WTC11 (cell line): Measurements from ENCODE around the gene RPH3AL. TPM values are rescaled to one million over a fixed set of nuclear protein-coding genes. Genes with fewer than 3 reads are reported as not detected.

Source experiments
- ATAC-seq: fragments of 200-7000 bp; cut with Tn5 transposase; 2 replicates; pipeline ENCODE4 v1.10.0; 2021; ENCODE audit warnings: mild to moderate bottlenecking, moderate library complexity
- CTCF ChIA-PET: fragments of 300-600 bp; sonication (Branson Sonifier 250); formaldehyde crosslinking; loops from one replicate; lab custom pipeline; 2021; ENCODE audit warnings: antibody characterized with exemption; lab: Charles Lee
- POLR2A ChIA-PET: fragments of 350-600 bp; sonication (Branson Sonifier 250); formaldehyde crosslinking; loops from one replicate; lab custom pipeline; 2021; ENCODE audit warnings: antibody characterized with exemption; lab: Charles Lee
- DNase-seq: peaks from one replicate; pipeline ENCODE4 v3.0.0; 2021; ENCODE audit warnings: low spot score
- H3K27ac Mint-ChIP-seq: 2 replicates; pipeline ENCODE4 v1.8.0; 2021; ENCODE audit warnings: mixed read lengths
- H3K27me3 Mint-ChIP-seq: 2 replicates; pipeline ENCODE4 v1.8.0; 2021; ENCODE audit warnings: low read depth, mild to moderate bottlenecking, moderate library complexity, mixed read lengths
- H3K36me3 Mint-ChIP-seq: 2 replicates; pipeline ENCODE4 v1.8.0; 2021; ENCODE audit warnings: mixed read lengths
- H3K4me1 Mint-ChIP-seq: 2 replicates; pipeline ENCODE4 v1.8.0; 2022; ENCODE audit warnings: mixed read lengths
- H3K4me3 Mint-ChIP-seq: 2 replicates; pipeline ENCODE4 v1.8.0; 2021; ENCODE audit warnings: mild to moderate bottlenecking, moderate library complexity, mixed read lengths
- H3K9me3 Mint-ChIP-seq: 2 replicates; pipeline ENCODE4 v1.8.0; 2021; ENCODE audit warnings: mixed read lengths
- CBFB ChIP-seq: sonication (generic); formaldehyde crosslinking; IDR thresholded peaks from 2 replicates; pipeline ENCODE4 v1.8.1; 2022; ENCODE audit warnings: mild to moderate bottlenecking, low read depth, missing genetic modification reagents
- ERG ChIP-seq: fragments of 250-450 bp; sonication (Bioruptor Pico); IDR thresholded peaks from 2 replicates; pipeline ENCODE4 v1.8.0; 2021; ENCODE audit warnings: mild to moderate bottlenecking
- GABPB1 ChIP-seq: sonication (generic); formaldehyde crosslinking; IDR thresholded peaks from 2 replicates; pipeline ENCODE4 v1.8.1; 2023; ENCODE audit warnings: mild to moderate bottlenecking, missing genetic modification reagents
- IRF2 ChIP-seq: sonication (generic); formaldehyde crosslinking; IDR thresholded peaks from 2 replicates; pipeline ENCODE4 v1.8.0; 2022; ENCODE audit warnings: low read depth, missing genetic modification reagents, borderline replicate concordance
- JUN ChIP-seq: sonication (generic); formaldehyde crosslinking; IDR thresholded peaks from 2 replicates; pipeline ENCODE4 v1.8.0; 2023; ENCODE audit warnings: mild to moderate bottlenecking, missing genetic modification reagents
- MAX ChIP-seq: sonication (generic); formaldehyde crosslinking; IDR thresholded peaks from 2 replicates; pipeline ENCODE4 v1.8.0; 2022; ENCODE audit warnings: mild to moderate bottlenecking, missing genetic modification reagents
- NR3C1 ChIP-seq: sonication (generic); formaldehyde crosslinking; conservative IDR thresholded peaks from 2 replicates; pipeline ENCODE4 v1.8.1; 2023; ENCODE audit warnings: low read depth, mild to moderate bottlenecking, missing genetic modification reagents
- PRRX2 ChIP-seq: fragments of 250-450 bp; sonication (Bioruptor Pico); IDR thresholded peaks from 2 replicates; pipeline ENCODE4 v1.8.0; 2021; ENCODE audit warnings: mild to moderate bottlenecking
- SMAD3 ChIP-seq: sonication (generic); formaldehyde crosslinking; IDR thresholded peaks from 2 replicates; pipeline ENCODE4 v1.8.0; 2022; ENCODE audit warnings: missing genetic modification reagents, mild to moderate bottlenecking, borderline replicate concordance
- STAT6 ChIP-seq: sonication (generic); formaldehyde crosslinking; conservative IDR thresholded peaks from 2 replicates; pipeline ENCODE4 v1.8.1; 2023; ENCODE audit warnings: mild to moderate bottlenecking, low read depth, missing genetic modification reagents, moderate library complexity
- TCF7 ChIP-seq: sonication (generic); formaldehyde crosslinking; IDR thresholded peaks from 2 replicates; pipeline ENCODE4 v1.8.0; 2022; ENCODE audit warnings: mild to moderate bottlenecking, low read depth, missing genetic modification reagents, moderate library complexity
- USF1 ChIP-seq: sonication (generic); formaldehyde crosslinking; IDR thresholded peaks from 2 replicates; pipeline ENCODE4 v1.8.0; 2022; ENCODE audit warnings: mild to moderate bottlenecking, missing genetic modification reagents
- USF2 ChIP-seq: sonication (generic); formaldehyde crosslinking; IDR thresholded peaks from 2 replicates; pipeline ENCODE4 v1.8.1; 2023; ENCODE audit warnings: mild to moderate bottlenecking, missing genetic modification reagents, moderate library complexity
- ZBTB43 ChIP-seq: sonication (generic); formaldehyde crosslinking; IDR thresholded peaks from 2 replicates; pipeline ENCODE4 v1.8.1; 2023; ENCODE audit warnings: mild to moderate bottlenecking, missing genetic modification reagents
- ZNF121 ChIP-seq: sonication (generic); formaldehyde crosslinking; IDR thresholded peaks from 2 replicates; pipeline ENCODE4 v1.8.0; 2023; ENCODE audit warnings: missing genetic modification reagents
- ZNF219 ChIP-seq: sonication (generic); formaldehyde crosslinking; IDR thresholded peaks from 2 replicates; pipeline ENCODE4 v1.8.0; 2023; ENCODE audit warnings: missing genetic modification reagents, mild to moderate bottlenecking, borderline replicate concordance
- ZSCAN18 ChIP-seq: fragments of 250-450 bp; sonication (Bioruptor Pico); IDR thresholded peaks from 2 replicates; pipeline ENCODE4 v2.1.2; 2022; ENCODE audit warnings: mild to moderate bottlenecking, moderate library complexity
- total RNA-seq: library from RNA; stranded (reverse); gene quantifications from 3 replicates; pipeline ENCODE4 v1.2.3, GENCODE V29; 2021

Gene RPH3AL
- total RNA-seq, 1 experiment from 2014 or later = 2.0 TPM

GRCh38 chr17:283911-284675 is 68.5 kb downstream of the RPH3AL start:
- Mint-ChIP-seq H3K4me3 (no peak overlapping the region), H3K27ac (peak overlapping the region; percentile 16; the same call in 1 of the 2 replicates), H3K36me3 (no peaks in the 10 kb centered on the region; the same call in 1 of the 2 replicates), H3K4me1 (peaks cover 7% of the 10 kb centered on the region), H3K9me3 (peaks cover 4% of the 10 kb centered on the region), H3K27me3 (peaks cover 8% of the 10 kb centered on the region; the same call in 1 of the 2 replicates)
- ChIA-PET CTCF (interaction anchor here (0.7 to 1.2 kb wide), 2 partner anchors 25 to 121 kb away, joined by 3 to 4 read pairs; no protein-coding TSS in a partner anchor), POLR2A (interaction anchor here (0.6 kb wide), 1 partner anchor 22 kb away, joined by 3 read pairs; no protein-coding TSS in a partner anchor)
- ATAC-seq (no peak), DNase-seq (no peak)
- TF ChIP-seq ERG (no peak), USF1 (CRISPR knock-in tag) (no peak), CBFB (no peak), NR3C1 (CRISPR knock-in tag) (no peak), PRRX2 (CRISPR knock-in tag) (no peak), TCF7 (CRISPR knock-in tag) (no peak), ZNF219 (CRISPR knock-in tag) (no peak), STAT6 (no peak), SMAD3 (no peak), JUN (no peak), USF2 (CRISPR knock-in tag) (no peak), ZNF121 (CRISPR knock-in tag) (no peak), GABPB1 (no peak), ZSCAN18 (CRISPR knock-in tag) (no peak), ZBTB43 (CRISPR knock-in tag) (no peak), IRF2 (CRISPR knock-in tag) (no peak), MAX (no peak)
